HCT116 (cell line): ENCODE measurements around the gene SRCIN1.

Experiments
- CTCF ChIP-seq, 3 experiments: fragments of 200-600 bp in 1 of 3; sonication (generic) in 1 of 3; IDR thresholded peaks in 2 of 3; conservative IDR thresholded peaks in 1 of 3; 2 replicates each; pipeline ENCODE4 v1.5.1; 2012 to 2017; ENCODE audit warnings: low read depth in 2 of 3, low read length in 2 of 3, antibody characterized with exemption in 1 of 3, borderline replicate concordance in 1 of 3, control low read depth in 1 of 3, mild to moderate bottlenecking in 1 of 3, mixed read lengths in 1 of 3, mixed run types in 1 of 3, moderate library complexity in 1 of 3; ENCODE audit not compliant: insufficient read depth in 1 of 3
- POLR2AphosphoS5 ChIP-seq: IDR thresholded peaks from 2 replicates; pipeline ENCODE4 v1.6.1; 2011; ENCODE audit warnings: mild to moderate bottlenecking, low read depth, low read length, moderate library complexity

- TF ChIP-seq POLR2AphosphoS5, result no peak
- TF ChIP-seq CTCF (IDR thresholded peaks at IDR 0.05 in 2 of 3, conservative IDR thresholded peaks at IDR 0.05 in 1 of 3; ENCODE audit: borderline replicate concordance in 1 of 3, insufficient read depth in 1 of 3, low read depth in 2 of 3, low read length in 2 of 3), result no peak
These were observed 30.0 kb downstream of the SRCIN1 start for GRCh38 chr17:38575781-38576180.
